GM18499 (cell line): ENCODE measurements around the gene VGF.
"Not testable (repeated sequence)": the region's sequence is repeated elsewhere in the genome, so short reads cannot be mapped to it uniquely, and the experiment has no call there.

Experiments
- ATAC-seq: cut with Tn5 transposase; IDR thresholded peaks from one replicate; pipeline ENCODE4 v1.9.1; 2021; ENCODE audit warnings: moderate number of reproducible peaks; ENCODE audit not compliant: insufficient read depth, unreplicated experiment

VGF gene

DNA sequence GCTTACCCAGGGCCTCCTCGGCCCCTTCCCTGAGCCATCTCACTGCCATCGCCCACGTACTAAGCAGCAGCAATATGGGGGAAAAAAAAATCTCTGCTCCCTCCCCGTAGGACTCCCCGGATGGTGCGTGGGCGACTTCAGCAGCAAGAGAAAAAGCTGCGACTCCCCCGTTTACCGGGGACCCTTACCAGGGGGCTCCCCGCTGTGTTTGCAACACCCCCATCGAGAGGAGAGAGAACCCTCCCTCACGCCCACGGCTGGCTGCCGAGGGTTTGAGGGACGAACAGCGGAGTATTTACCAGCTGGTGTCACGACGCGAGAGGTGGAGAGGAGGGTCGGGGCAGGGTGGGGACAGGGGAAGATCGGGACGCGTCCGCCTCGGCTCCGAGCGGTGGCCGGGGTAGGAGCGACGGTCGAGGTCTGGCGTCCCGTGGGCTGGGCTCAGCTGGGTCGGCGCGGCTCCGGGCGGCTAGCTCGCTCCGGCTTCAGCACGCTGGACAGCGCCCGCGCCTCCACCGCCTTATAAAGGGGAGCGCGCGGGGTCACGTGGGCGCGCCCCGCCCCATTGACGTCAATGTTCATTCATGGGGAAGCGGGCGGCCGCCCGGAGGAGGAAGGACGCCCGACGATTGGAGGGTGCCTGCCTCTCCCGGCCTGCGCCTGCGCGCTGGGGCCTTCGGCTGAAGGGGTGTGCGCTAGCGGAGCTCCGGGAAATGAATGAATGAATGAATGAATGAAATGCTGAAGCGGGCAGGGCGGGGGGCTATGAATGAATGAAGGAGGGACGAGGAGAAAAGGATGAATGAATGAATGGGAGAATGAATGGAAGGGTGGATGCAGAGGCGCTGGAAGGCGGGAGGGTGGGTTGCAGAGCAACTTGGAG lies at the start of gene VGF:
TSS of gene VGF (minus strand) at position 495 of the 883 bp plus-strand sequence. CDS start 726 bp downstream, outside the sequence.
- ATAC-seq, result no peak

DNA sequence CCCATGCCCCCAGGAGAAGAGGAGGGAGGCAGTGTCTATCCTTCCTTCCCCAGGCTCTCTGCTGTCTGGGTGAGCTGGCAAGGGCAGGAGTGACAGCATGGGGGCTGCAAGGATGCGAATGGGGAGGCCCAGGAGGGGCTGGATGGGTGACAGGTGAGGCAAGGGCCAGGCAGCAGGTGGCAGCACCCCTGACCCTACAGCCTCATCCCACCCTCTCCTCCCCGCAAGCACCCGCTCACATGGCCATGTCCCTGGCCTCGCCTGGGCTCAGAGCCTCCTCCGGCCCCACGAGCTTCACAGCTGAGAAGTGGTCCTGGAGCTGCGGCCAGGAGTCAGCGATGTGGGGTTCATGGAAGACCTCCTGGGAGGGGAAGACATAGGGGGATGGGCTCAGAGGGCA lies 46.6 kb upstream of the VGF start:
- no peak for ATAC-seq

GRCh38 chr7:101211501-101211900 lies 46.1 kb upstream of the VGF start:
- no peak for ATAC-seq

- no peak for ATAC-seq
Measured at GRCh38 chr7:101210143-101210542, 44.8 kb upstream of the VGF start.

DNA sequence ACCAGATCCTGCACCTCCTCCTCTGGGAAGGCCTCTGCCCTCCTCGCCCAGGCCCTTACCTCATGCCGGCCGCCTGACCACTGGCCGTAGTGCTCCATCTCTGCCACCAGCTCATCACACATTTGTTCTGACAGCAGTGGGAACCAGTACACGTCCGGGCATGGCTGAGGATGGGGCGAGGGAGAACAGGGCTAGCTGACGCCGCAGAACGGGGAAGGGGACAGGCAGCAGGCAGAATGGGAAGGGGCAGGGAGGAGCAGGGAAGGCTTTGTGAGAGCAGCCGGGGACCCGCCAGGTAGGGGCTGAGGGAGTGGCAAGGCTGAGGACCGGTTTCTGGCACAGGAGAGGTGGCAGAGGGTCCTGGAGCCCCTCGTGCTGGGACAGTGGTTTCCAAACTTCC lies 43.4 kb upstream of the VGF start:
- ATAC-seq, result no peak

DNA sequence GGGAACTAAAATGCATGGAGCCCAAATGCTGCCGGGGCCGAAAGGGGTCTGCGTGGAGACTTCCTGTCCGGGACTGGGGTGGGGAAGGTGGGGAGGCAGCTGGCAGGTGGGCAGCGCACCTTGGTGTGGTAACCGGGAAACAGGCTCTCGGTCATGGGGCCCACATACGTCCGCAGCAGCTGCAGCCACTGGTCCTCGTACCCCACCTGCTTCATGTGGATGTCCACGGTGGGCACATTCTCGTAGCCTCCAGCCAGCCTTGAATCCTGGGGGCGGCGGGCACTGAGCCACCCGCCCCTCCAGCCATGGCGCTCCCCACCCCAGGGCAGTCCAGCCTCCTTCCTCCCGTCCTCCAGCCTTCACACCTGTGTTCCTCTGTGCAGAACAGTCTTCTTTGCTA lies 42.1 kb upstream of the VGF start:
- no peak for ATAC-seq

GRCh38 chr7:101206665-101207042 lies 41.3 kb upstream of the VGF start:
- no peak for ATAC-seq

DNA sequence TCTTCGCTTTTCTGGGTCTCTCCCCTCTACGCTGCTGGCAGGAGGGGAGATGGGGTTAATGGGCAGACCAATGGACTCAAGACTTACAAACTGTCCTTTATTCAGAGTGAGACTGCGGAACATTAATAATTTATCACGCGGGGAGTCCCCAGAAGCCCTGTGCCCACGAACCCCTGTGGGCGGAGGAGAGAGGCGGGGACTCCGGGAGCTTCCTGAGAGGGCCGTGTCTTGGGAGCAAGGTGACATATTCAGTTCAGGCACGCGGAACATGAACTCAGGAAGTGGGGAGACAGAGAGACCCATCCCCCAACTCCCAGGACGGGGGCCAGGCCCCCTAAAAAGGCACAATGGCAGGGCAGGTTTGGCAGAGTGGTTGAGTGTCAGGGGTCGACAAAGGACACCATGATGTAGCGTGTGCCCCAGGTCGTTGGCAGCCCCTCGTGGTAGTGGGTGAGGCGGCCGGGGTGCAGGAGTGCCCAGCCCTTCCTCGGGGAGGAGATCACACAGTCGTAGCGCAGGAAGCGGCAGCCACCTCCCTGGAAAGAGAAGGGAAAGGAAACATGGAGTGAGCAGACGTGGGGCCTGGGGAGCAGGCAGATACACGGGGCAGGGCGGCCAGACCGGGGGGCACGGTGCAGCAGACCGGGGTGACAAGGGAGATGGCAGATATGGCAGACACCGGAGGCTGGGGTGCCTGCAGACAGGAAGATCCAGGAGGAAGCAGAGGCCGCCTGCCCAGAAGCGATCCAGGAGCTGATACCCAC lies 40.7 kb upstream of the VGF start:
- no peak for ATAC-seq

GRCh38 chr7:101203740-101204738 lies 38.7 kb upstream of the VGF start:
- not testable (repeated sequence) for ATAC-seq

DNA sequence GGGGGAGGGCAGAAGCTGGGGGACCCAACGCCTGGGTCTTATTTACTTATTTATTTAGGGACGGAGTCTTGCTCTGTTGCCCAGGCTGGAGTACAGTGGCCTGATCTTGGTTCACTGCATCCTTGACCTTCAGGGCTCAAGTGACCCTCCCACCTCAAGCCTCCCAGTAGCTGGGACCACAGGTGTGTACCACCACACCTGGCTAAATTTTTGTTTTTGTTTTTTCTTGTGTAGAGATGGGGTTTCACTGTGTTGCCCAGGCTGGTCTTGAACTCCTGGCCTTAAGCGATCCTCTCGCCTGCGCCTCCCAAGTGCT lies 37.2 kb upstream of the VGF start:
- ATAC-seq, result no peak

GRCh38 chr7:101201695-101202602 lies 36.6 kb upstream of the VGF start:
- no peak for ATAC-seq

DNA sequence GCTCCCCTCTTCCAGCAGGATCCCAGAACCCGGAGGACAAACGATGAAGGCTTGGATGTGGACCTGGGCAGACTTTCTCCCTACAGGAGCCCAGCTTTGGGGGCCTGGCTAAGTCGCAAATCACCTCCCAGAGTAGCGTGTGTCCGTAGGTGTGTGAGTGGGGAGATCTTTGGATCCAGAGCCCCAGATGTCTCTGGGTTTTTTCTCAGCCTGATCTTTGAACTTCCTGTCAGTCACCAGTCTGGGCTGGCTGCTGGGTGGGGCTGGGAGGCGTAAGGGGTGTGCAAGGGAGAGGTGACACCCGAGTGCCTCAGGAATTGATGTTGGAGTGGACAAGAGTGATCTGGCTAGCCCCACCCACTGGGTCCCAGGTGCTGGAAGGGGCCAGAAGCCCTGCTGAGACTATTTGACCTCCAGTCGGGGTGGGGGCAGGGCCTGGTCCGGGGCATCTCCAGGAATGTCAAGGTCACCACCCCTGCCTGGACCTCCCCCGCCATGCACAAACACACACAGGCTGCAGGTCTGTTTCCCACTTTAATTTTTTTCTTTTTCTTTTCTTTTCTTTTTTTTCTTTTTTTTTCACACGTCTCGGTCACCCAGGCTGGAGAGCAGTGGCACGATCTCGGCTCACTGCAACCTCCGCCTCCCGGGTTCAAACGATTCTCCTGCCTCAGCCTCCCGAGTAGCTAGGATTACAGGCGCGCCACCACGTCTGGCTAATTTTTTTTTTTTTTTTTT lies 35.7 kb upstream of the VGF start, which contains the start of gene MOGAT3:
TSS of gene MOGAT3 (minus strand) at position 175 of the 738 bp plus-strand sequence. CDS start 182 bp downstream, outside the sequence.
- ATAC-seq, result no peak

- no peak for ATAC-seq
Measured at GRCh38 chr7:101200504-101200861, 35.1 kb upstream of the VGF start.

- not testable (repeated sequence) for ATAC-seq
Measured at GRCh38 chr7:101199522-101199921, 34.2 kb upstream of the VGF start.

DNA sequence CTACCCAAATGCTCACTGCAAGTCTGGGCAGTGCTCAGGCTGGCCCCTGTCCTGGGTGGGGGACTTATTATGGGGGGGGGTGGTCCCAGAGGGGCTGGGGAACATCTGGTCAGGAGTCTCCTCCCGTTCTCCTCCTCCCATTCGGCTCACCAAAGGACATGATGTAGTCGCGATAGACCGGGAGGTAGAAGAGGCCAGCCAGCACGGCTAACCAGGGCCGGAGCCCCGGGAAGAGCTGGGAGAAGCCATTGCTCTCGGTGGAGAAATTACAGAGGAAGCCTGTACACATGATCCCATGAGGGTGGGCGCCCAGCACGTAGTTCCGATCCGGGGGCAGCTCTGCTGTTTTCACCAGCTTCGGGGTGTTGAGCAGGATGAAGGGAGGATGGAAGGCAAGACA lies 33.1 kb upstream of the VGF start:
- ATAC-seq, result no peak

GRCh38 chr7:101197991-101198390 lies 32.6 kb upstream of the VGF start:
- ATAC-seq, result no peak

- no peak for ATAC-seq
Measured at GRCh38 chr7:101195884-101196283, 30.5 kb upstream of the VGF start.

GRCh38 chr7:101189109-101189508 lies 23.7 kb upstream of the VGF start:
- ATAC-seq, result no peak
